Chondrocyte (in vitro differentiated cells): ENCODE results near the gene WT1. TPM values are rescaled to one million over a fixed set of nuclear protein-coding genes. Genes with fewer than 3 reads are reported as not detected.

ENCODE experiments used
- DNase-seq: peaks from one replicate; pipeline ENCODE4 v3.0.0; 2021; ENCODE audit warnings: mixed read lengths, low spot score
- H3K27ac Mint-ChIP-seq: one replicate; pipeline ENCODE4 v1.8.0; 2021; ENCODE audit warnings: mild to moderate bottlenecking, moderate library complexity, mixed read lengths; ENCODE audit not compliant: unreplicated experiment
- H3K27me3 Mint-ChIP-seq: 2 replicates; pipeline ENCODE4 v1.8.0; 2021; ENCODE audit warnings: low read depth, mixed read lengths
- H3K36me3 Mint-ChIP-seq: 2 replicates; pipeline ENCODE4 v1.8.0; 2021; ENCODE audit warnings: low read depth, mixed read lengths
- H3K4me1 Mint-ChIP-seq: 2 replicates; pipeline ENCODE4 v1.8.0; 2021; ENCODE audit warnings: low read depth, mild to moderate bottlenecking, mixed read lengths
- H3K4me3 Mint-ChIP-seq: one replicate; pipeline ENCODE4 v1.8.0; 2021; ENCODE audit warnings: mild to moderate bottlenecking, moderate library complexity, mixed read lengths; ENCODE audit not compliant: unreplicated experiment
- H3K9me3 Mint-ChIP-seq: 2 replicates; pipeline ENCODE4 v1.8.0; 2021; ENCODE audit warnings: low read depth, mixed read lengths
- CTCF ChIP-seq: fragments of 200-600 bp; sonication (generic); IDR thresholded peaks from 2 replicates; pipeline ENCODE4 v1.5.0; 2021; ENCODE audit warnings: antibody characterized with exemption, mild to moderate bottlenecking, moderate library complexity
- total RNA-seq: library from RNA; stranded (reverse); gene quantifications from 3 replicates; pipeline ENCODE4 v1.2.1, GENCODE V29; 2021

Gene WT1
- total RNA-seq, 1 donor from 2014 or later = not detected

DNA sequence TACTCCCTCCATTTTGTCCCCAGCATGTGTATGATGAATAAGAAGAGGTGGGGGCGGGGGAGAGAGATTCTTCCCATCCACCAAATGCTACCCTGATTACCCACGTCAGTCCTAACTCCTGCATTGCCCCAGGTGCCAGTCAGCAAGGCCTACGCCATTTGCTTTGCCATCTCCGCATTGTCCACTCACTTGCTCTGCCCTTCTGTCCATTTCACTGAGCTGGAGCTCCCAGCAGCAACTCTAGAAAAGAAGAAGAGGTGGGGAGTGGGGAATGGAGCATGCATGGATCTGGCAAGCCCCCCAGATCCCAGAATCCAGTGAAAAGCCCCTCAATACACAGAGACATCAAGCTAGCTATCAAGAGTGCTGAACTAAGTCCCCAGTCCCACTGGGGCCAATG lies 19.0 kb downstream of the WT1 start:
- H3K36me3 Mint-ChIP-seq = no peaks in the 10 kb centered on the region
- DNase-seq = no peak
- H3K4me1 Mint-ChIP-seq = no peaks in the 10 kb centered on the region
- H3K9me3 Mint-ChIP-seq = no peaks in the 10 kb centered on the region
- no peak overlapping the region for H3K4me3 Mint-ChIP-seq
- TF ChIP-seq CTCF = no peak
- H3K27ac Mint-ChIP-seq = no peak overlapping the region
- H3K27me3 Mint-ChIP-seq = peaks cover 40% of the 10 kb centered on the region

DNA sequence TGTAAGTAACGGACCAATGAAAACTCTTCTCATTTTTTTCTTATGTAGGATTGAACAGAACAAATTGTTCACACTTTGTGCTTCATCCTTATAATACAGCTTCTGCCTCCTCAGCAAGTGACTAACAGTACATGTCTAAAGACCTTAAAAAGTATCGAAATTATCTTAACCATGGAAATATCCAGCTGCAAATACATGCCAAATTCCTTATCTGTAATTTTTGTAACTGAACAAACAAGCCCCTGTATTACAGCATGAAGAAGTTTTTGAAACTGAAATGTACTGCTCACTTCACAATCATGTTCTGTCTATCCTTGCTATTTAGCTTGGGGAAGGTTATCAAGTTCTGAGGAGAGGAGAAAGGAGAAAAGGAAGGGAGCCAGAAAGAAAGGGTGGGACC lies 20.4 kb downstream of the WT1 start:
- H3K36me3 Mint-ChIP-seq = no peaks in the 10 kb centered on the region
- no peak for DNase-seq
- H3K4me3 Mint-ChIP-seq = no peak overlapping the region
- peaks cover 48% of the 10 kb centered on the region for H3K27me3 Mint-ChIP-seq
- TF ChIP-seq CTCF = no peak
- no peaks in the 10 kb centered on the region for H3K4me1 Mint-ChIP-seq
- H3K9me3 Mint-ChIP-seq = no peaks in the 10 kb centered on the region
- no peak overlapping the region for H3K27ac Mint-ChIP-seq

DNA sequence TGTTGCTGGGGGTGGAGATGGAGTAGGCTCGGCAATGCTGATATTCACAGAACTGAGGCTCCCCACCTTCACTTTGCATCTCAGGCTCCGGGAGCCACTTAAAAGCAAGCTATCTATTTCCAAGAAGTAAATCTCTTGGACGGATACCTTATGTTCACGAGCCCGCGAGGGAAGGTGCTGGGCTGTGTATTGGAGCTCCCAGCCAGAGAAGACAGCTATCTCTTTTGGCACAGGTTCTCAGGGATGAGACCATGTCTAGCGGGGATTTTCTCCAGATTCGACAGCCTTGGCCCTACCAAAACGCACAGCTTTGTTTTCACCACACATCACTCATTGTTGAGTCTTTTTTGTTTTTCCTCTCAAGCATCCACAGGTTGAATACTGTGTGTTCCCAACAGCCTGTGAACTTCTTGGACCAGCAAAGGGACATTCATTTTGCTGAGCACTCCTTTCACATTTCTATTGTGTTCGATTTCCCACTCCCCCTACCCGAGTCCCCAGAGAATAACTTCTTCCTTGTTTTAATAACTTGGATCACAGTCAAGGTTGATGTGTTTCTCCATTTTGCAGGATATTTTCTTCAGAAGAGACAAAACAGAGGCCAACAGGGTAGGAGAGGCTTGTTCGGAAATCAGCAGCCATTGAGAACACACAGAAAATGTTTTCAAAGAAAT lies 23.3 kb downstream of the WT1 start:
- H3K27me3 Mint-ChIP-seq = peaks cover 43% of the 10 kb centered on the region

GRCh38 chr11:32405592-32405991 lies 29.7 kb downstream of the WT1 start:
- Mint-ChIP-seq H3K4me1 (no peaks in the 10 kb centered on the region), H3K27me3 (peaks cover 28% of the 10 kb centered on the region), H3K27ac (no peak overlapping the region), H3K36me3 (no peaks in the 10 kb centered on the region), H3K9me3 (peaks cover 6% of the 10 kb centered on the region), H3K4me3 (no peak overlapping the region)
- DNase-seq = no peak
- no peak for TF ChIP-seq CTCF

More for the DNA sequence above, 23.3 kb downstream of the WT1 start:
- Mint-ChIP-seq H3K9me3 (no peaks in the 10 kb centered on the region), H3K4me3 (no peak overlapping the region), H3K27ac (no peak overlapping the region), H3K36me3 (no peaks in the 10 kb centered on the region), H3K4me1 (no peaks in the 10 kb centered on the region)
- no peak for DNase-seq
- no peak for TF ChIP-seq CTCF

GRCh38 chr11:32402836-32403235 lies 32.5 kb downstream of the WT1 start:
- no peak for DNase-seq
- H3K9me3 Mint-ChIP-seq = peaks cover 6% of the 10 kb centered on the region
- no peak overlapping the region for H3K27ac Mint-ChIP-seq
- no peak for TF ChIP-seq CTCF
- H3K4me3 Mint-ChIP-seq = no peak overlapping the region
- no peaks in the 10 kb centered on the region for H3K36me3 Mint-ChIP-seq
- peaks cover 16% of the 10 kb centered on the region for H3K27me3 Mint-ChIP-seq
- no peaks in the 10 kb centered on the region for H3K4me1 Mint-ChIP-seq
